Stimulated activated CD8-positive, alpha-beta memory T cell treated with anti-CD3 and anti-CD28 coated beads, Interleukin-4, amount 100 ng/mL, for 48 hours (primary cell): Measurements from ENCODE around the gene PLA2G1B.

Experiments used
- DNase-seq: peaks from one replicate; pipeline ENCODE4 v3.0.0-alpha.2; 2020

Gene PLA2G1B

GRCh38 chr12:120327593-120327992 lies at the start of gene PLA2G1B:
Gene PLA2G1B (minus strand): TSS chr12:120327779. CDS start chr12:120327753, 26 bp downstream.
- no peak for DNase-seq

- no peak for DNase-seq
These were observed 49.5 kb upstream of the PLA2G1B start for GRCh38 chr12:120376934-120377572.

GRCh38 chr12:120376416-120376815 lies 48.8 kb upstream of the PLA2G1B start:
- no peak for DNase-seq

GRCh38 chr12:120376009-120376408 lies 48.4 kb upstream of the PLA2G1B start:
- DNase-seq: no peak

- no peak for DNase-seq
These were observed 46.1 kb upstream of the PLA2G1B start for GRCh38 chr12:120373683-120374082.

- no peak for DNase-seq
These were observed 43.0 kb upstream of the PLA2G1B start for GRCh38 chr12:120370343-120371243.

GRCh38 chr12:120369603-120370342 lies 42.2 kb upstream of the PLA2G1B start:
- DNase-seq: no peak

GRCh38 chr12:120368789-120369602 lies 41.4 kb upstream of the PLA2G1B start, which contains the start of gene MSI1:
Gene MSI1 (minus strand): TSS chr12:120369164. CDS start chr12:120369091, 73 bp downstream.
- no peak for DNase-seq

- peak; percentile 69 for DNase-seq
These were observed 40.6 kb upstream of the PLA2G1B start for GRCh38 chr12:120367924-120368788.

GRCh38 chr12:120367233-120367923 lies 39.8 kb upstream of the PLA2G1B start:
- DNase-seq: no peak

GRCh38 chr12:120366845-120367232 lies 39.3 kb upstream of the PLA2G1B start:
- no peak for DNase-seq

- no peak for DNase-seq
These were observed 38.7 kb upstream of the PLA2G1B start for GRCh38 chr12:120366341-120366705.

GRCh38 chr12:120365675-120366340 lies 38.2 kb upstream of the PLA2G1B start:
- no peak for DNase-seq

- no peak for DNase-seq
These were observed 36.9 kb upstream of the PLA2G1B start for GRCh38 chr12:120364487-120364886.

- no peak for DNase-seq
These were observed 35.8 kb upstream of the PLA2G1B start for GRCh38 chr12:120363274-120363855.

GRCh38 chr12:120362516-120363273 lies 35.1 kb upstream of the PLA2G1B start:
- DNase-seq: no peak

GRCh38 chr12:120361506-120362208 lies 34.1 kb upstream of the PLA2G1B start:
- DNase-seq: no peak

- DNase-seq: no peak
These were observed 31.5 kb upstream of the PLA2G1B start for GRCh38 chr12:120359128-120359527.
